GM12878 (cell line): Measurements from ENCODE around the gene NEK7. TPM values are rescaled to one million over a fixed set of nuclear protein-coding genes. Genes with fewer than 3 reads are reported as not detected.

Source experiments
- ATAC-seq: fragments of 200-7000 bp; cut with Tn5 transposase; 3 replicates; pipeline ENCODE4 v1.9.1; 2020; ENCODE audit warnings: mild to moderate bottlenecking, moderate library complexity
- BruUV-seq: library from RNA; stranded (reverse); fragments of 400-500 nt; replicated peaks from 2 replicates; lab custom pipeline; 2021; lab: Mats Ljungman, UMichigan
- CTCF ChIA-PET: fragments of 300-600 bp; sonication (Branson Sonifier 250); formaldehyde crosslinking; extraction: SDS; loops from one replicate; lab custom pipeline; 2021; ENCODE audit warnings: inconsistent platforms; lab: Yijun Ruan, JAX
- POLR2A ChIA-PET: fragments of 350-600 bp; formaldehyde crosslinking; extraction: SDS; loops from one replicate; lab custom pipeline; 2021; ENCODE audit warnings: inconsistent platforms; lab: Charles Lee
- RAD21 ChIA-PET: fragments of 300-600 bp; sonication (Branson Sonifier 250); formaldehyde crosslinking; loops from one replicate; lab custom pipeline; 2023; ENCODE audit warnings: antibody characterized with exemption; ENCODE audit not compliant: unreplicated experiment; lab: Charles Lee
- SMC1A ChIA-PET: fragments of 300-600 bp; sonication (Branson Sonifier 250); formaldehyde crosslinking; loops from one replicate; lab custom pipeline; 2023; ENCODE audit not compliant: unreplicated experiment, uncharacterized antibody; lab: Charles Lee
- DNase-seq: peaks from one replicate; pipeline ENCODE4 v3.0.0-alpha.2; 2011; ENCODE audit warnings: low read depth, low spot score
- FAIRE-seq: peaks from 3 replicates; lab custom pipeline; 2011; peaks lifted over from hg19 to GRCh38; lab: Jason Lieb, UNC
- H2AFZ ChIP-seq: 2 replicates; pipeline ENCODE4 v1.6.0; 2011; ENCODE audit warnings: low read depth, low read length, control low read depth; ENCODE audit not compliant: control insufficient read depth
- H3K27ac ChIP-seq: 2 replicates; pipeline ENCODE4 v1.5.1; 2011; ENCODE audit warnings: control low read depth; ENCODE audit not compliant: control insufficient read depth, insufficient read depth
- H3K27me3 ChIP-seq, 2 experiments: replicated peaks in 1 of 2; 2 replicates each; pipeline versions ENCODE4 v1.6.0 to v1.6.1; 2011; ENCODE audit warnings: low read length in 1 of 2; ENCODE audit not compliant: control insufficient read depth in 2 of 2, insufficient read depth in 2 of 2
- H3K36me3 ChIP-seq, 2 experiments: 2 replicates each; pipeline ENCODE4 v1.5.1; 2011; ENCODE audit warnings: low read length in 1 of 2; ENCODE audit not compliant: control insufficient read depth in 2 of 2, insufficient read depth in 2 of 2
- H3K4me1 ChIP-seq: 2 replicates; pipeline ENCODE4 v1.6.1; 2011; ENCODE audit warnings: mild to moderate bottlenecking, low read length, moderate library complexity, mixed read lengths; ENCODE audit not compliant: control insufficient read depth, insufficient read depth
- H3K4me2 ChIP-seq: 2 replicates; pipeline ENCODE4 v1.6.0; 2011; ENCODE audit warnings: control low read depth; ENCODE audit not compliant: control insufficient read depth, insufficient read depth
- H3K4me3 ChIP-seq: fragments of 200-600 bp; sonication (generic); 2 replicates; pipeline ENCODE4 v1.5.1; 2016
- H3K79me2 ChIP-seq: 2 replicates; pipeline ENCODE4 v1.6.0; 2011; ENCODE audit warnings: low read length; ENCODE audit not compliant: control insufficient read depth, insufficient read depth
- H3K9ac ChIP-seq: 2 replicates; pipeline ENCODE4 v1.8.0; 2011; ENCODE audit warnings: low read length, control low read depth, mixed read lengths; ENCODE audit not compliant: control insufficient read depth, insufficient read depth
- H3K9me3 ChIP-seq: replicated peaks from 3 replicates; pipeline ENCODE4 v1.5.1; 2011; ENCODE audit warnings: mild to moderate bottlenecking, low read length; ENCODE audit not compliant: control insufficient read depth, insufficient read depth
- H4K20me1 ChIP-seq: 2 replicates; pipeline ENCODE4 v1.6.0; 2011; ENCODE audit not compliant: control insufficient read depth, insufficient read depth
- CBX3 ChIP-seq: fragments of 200-600 bp; sonication (generic); IDR thresholded peaks from 2 replicates; pipeline ENCODE4 v1.6.1; 2016; ENCODE audit warnings: low read depth, borderline replicate concordance
- EP300 ChIP-seq, 2 experiments: fragments of 150-350 bp in 1 of 2; IDR thresholded peaks; 2 replicates each; pipeline ENCODE4 v1.6.1; 2011 to 2012; ENCODE audit warnings: low read depth in 2 of 2, low read length in 2 of 2, borderline replicate concordance in 1 of 2, improper control_type of control experiment in 1 of 2, inconsistent platforms in 1 of 2; ENCODE audit not compliant: control insufficient read depth in 1 of 2
- IKZF1 ChIP-seq: fragments of 450-650 bp; conservative IDR thresholded peaks from 2 replicates; pipeline ENCODE4 v1.6.1; 2017; ENCODE audit warnings: antibody characterized with exemption, mild to moderate bottlenecking
- MTA2 ChIP-seq: fragments of 450-650 bp; IDR thresholded peaks from 2 replicates; pipeline ENCODE4 v1.6.1; 2016; ENCODE audit warnings: low read depth, mild to moderate bottlenecking, moderate library complexity
- NFIC ChIP-seq: IDR thresholded peaks from 2 replicates; pipeline ENCODE4 v1.6.1; 2012; ENCODE audit warnings: low read depth, mild to moderate bottlenecking, inconsistent platforms, low read length, moderate library complexity
- RFX5 ChIP-seq: IDR thresholded peaks from 2 replicates; pipeline ENCODE4 v1.6.1; 2011; ENCODE audit warnings: low read depth, low read length, improper control_type of control experiment
- TCF3 ChIP-seq: IDR thresholded peaks from 2 replicates; pipeline ENCODE4 v1.6.1; 2012; ENCODE audit warnings: low read depth, mild to moderate bottlenecking, low read length, borderline replicate concordance; ENCODE audit not compliant: insufficient read depth
- ZNF24 ChIP-seq: fragments of 450-650 bp; IDR thresholded peaks from 2 replicates; pipeline ENCODE4 v1.6.1; 2017; ENCODE audit warnings: antibody characterized with exemption, mild to moderate bottlenecking
- WGBS: methylation state at CpG from one replicate; pipeline ENCODE4 v1.1.6; 2016; ENCODE audit warnings: low lambda C conversion rate; ENCODE audit not compliant: insufficient replicate concordance, insufficient coverage; ENCODE audit errors: missing lambda C conversion rate; 5-methylcytosine and 5-hydroxymethylcytosine counted together
- in situ Hi-C: fragments of 300-500 bp; cut with MboI; formaldehyde crosslinking; loops from 9 replicates; pipeline ENCODE4 v1.14.3; 2018; ENCODE audit warnings: mixed read lengths
- intact Hi-C: fragments of 100-400 bp; cut with micrococcal nuclease; formaldehyde crosslinking; loops from one replicate; pipeline ENCODE4 v1.14.2; 2022; ENCODE audit not compliant: unreplicated experiment
- polyA plus RNA-seq, 11 experiments: library from polyadenylated mRNA; depleted of rRNA in 4 of 11; unstranded in 6 of 11; stranded (reverse) in 5 of 11; fragments of >200 nt; fragmentation: Nextera tagmentation in 4 of 11; fragmentation: Illumina TruSeq in 1 of 11; extraction: Ambion mirVana in 4 of 11; extraction: Trizol in 1 of 11; gene quantifications; 1 replicate in 1 of 11; 2 replicates in 10 of 11; pipeline versions ENCODE4 v1.2.1 to v1.2.3, GENCODE V29; 2011 to 2016; ENCODE audit warnings: inconsistent platforms in 2 of 11, missing spikeins in 2 of 11, low read depth in 1 of 11
- total RNA-seq, 4 experiments: library from RNA; depleted of rRNA in 3 of 4; stranded (reverse); fragments of >200 nt in 3 of 4; fragmentation: Illumina TruSeq in 1 of 4; extraction: Trizol in 1 of 4; gene quantifications; 2 replicates each; pipeline versions ENCODE4 v1.2.1 to v1.2.3, GENCODE V29; 2013 to 2021
- TF ChIP-seq, protein P1 (sequence below): fragments of 450-650 bp; IDR thresholded peaks from 2 replicates; pipeline ENCODE4 v1.6.1; 2016; ENCODE audit warnings: mild to moderate bottlenecking, moderate library complexity, borderline replicate concordance

The NEK7 gene
- total and polyA plus RNA-seq, 10 of the 15 experiments (the other 5 are each of a cell fraction or from before 2014, with no cell fraction given): 9.4 to 77.7 (median 24.0) TPM

DNA sequence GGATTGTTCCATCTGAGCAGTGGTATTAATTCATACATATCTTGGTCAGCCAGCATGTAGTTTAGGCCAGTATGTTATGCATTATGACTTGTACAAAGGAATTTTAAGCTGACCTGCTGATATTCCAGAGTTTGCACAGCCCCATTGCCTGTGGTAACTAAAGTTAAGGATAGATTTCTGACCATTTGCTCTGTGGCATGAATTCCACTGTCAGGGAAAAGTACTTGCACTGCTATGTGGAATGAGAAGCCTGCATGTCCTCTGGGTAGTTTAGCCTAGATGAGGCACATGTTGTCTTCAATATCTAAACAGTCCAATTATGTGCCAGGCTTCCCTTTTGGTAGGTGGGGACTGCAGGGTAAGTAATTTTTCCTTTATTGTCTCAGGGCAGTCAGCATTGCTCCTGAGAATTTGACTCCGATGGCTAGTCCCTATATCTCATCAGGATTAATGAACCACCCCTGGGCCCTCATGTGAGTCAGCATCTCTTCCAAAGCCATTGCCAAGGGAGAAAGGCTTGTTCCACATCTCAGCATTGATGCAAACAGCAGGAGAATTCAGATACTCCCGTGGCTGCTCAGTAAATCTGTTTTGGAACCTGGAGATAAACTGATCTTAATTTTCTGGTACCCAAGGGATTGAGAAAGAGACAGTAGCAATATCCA is 30.2 kb downstream of the NEK7 start (continued):
- TF ChIP-seq, protein P1, sequence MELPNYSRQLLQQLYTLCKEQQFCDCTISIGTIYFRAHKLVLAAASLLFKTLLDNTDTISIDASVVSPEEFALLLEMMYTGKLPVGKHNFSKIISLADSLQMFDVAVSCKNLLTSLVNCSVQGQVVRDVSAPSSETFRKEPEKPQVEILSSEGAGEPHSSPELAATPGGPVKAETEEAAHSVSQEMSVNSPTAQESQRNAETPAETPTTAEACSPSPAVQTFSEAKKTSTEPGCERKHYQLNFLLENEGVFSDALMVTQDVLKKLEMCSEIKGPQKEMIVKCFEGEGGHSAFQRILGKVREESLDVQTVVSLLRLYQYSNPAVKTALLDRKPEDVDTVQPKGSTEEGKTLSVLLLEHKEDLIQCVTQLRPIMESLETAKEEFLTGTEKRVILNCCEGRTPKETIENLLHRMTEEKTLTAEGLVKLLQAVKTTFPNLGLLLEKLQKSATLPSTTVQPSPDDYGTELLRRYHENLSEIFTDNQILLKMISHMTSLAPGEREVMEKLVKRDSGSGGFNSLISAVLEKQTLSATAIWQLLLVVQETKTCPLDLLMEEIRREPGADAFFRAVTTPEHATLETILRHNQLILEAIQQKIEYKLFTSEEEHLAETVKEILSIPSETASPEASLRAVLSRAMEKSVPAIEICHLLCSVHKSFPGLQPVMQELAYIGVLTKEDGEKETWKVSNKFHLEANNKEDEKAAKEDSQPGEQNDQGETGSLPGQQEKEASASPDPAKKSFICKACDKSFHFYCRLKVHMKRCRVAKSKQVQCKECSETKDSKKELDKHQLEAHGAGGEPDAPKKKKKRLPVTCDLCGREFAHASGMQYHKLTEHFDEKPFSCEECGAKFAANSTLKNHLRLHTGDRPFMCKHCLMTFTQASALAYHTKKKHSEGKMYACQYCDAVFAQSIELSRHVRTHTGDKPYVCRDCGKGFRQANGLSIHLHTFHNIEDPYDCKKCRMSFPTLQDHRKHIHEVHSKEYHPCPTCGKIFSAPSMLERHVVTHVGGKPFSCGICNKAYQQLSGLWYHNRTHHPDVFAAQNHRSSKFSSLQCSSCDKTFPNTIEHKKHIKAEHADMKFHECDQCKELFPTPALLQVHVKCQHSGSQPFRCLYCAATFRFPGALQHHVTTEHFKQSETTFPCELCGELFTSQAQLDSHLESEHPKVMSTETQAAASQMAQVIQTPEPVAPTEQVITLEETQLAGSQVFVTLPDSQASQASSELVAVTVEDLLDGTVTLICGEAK: no peak
- TF ChIP-seq TCF3 (no peak), CBX3 (no peak), RFX5 (no peak)

DNA sequence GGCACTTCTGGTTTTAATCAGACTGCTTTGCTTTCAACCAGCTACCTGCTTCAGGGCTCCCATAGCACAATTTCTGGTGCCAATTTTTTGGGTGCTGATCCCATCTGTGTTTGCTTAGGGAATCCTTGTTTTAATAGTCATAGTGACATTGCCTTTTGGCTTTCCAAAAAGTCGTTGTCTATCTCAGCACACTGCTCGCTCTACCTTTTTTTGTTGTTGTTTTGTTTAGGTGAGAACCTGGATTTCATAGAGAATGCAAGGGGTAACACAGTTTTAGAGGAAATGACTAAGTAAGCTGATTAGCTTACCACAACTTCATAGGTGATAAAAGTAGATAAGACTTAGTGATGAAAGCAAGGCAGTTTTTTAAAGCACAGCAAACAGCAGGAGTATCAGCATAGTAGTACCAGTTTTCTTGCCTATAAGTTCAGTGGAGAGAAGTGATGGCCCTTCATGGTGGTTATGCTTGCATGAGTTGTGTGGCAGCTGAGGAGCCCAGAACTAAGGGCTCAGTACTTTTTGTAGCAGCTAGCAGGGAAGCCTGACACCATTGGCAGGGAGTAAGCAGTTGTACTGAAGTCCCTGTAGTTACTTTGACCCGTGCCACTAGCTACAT is 31.3 kb downstream of the NEK7 start:
- peaks cover 39% of the 10 kb centered on the region for H3K79me2 ChIP-seq
- RAD21 ChIA-PET: interaction anchor here (1.0 to 1.2 kb wide), 3 partner anchors 11 to 22 kb away, joined by 3 read pairs; no protein-coding TSS in a partner anchor
- no TSS peak for BruUV-seq
- no peaks in the 10 kb centered on the region for H3K36me3 ChIP-seq
- 46% methylated on average over 3 of the region's 3 CpGs for WGBS
- CTCF ChIA-PET: interaction anchor here (0.6 to 1.4 kb wide), 4 partner anchors 11 to 701 kb away, joined by 3 to 4 read pairs (median 3); no protein-coding TSS in a partner anchor
- POLR2A ChIA-PET: interaction anchor here (0.9 to 1.3 kb wide), 2 partner anchors 20 to 23 kb away, joined by 3 to 5 read pairs; no protein-coding TSS in a partner anchor
- SMC1A ChIA-PET: interaction anchor here (0.5 to 2.1 kb wide), 6 partner anchors 10 to 20 kb away, joined by 3 to 6 read pairs (median 4); no protein-coding TSS in a partner anchor
- intact Hi-C loops (no loop called here), in situ Hi-C loops (no loop called here)
- no peaks in the 10 kb centered on the region; the same call in 1 of the 3 replicates for H3K9me3 ChIP-seq
- no peak overlapping the region for H3K4me3 ChIP-seq
- no peaks in the 10 kb centered on the region; the same call in 1 of the 2 replicates for H3K4me1 ChIP-seq
- H3K4me2 ChIP-seq: no peak overlapping the region
- H3K27ac ChIP-seq: no peak overlapping the region
- TF ChIP-seq MTA2: peak; percentile 74
- TF ChIP-seq IKZF1: 0 out of 2 replicates have a peak, but pooled peaks have one; percentile 18
- 0 out of 2 replicates have a peak, but pooled peaks have one; percentile 31 for TF ChIP-seq NFIC
- TF ChIP-seq EP300 (IDR thresholded peaks at IDR 0.05; ENCODE audit: borderline replicate concordance in 1 of 2, control insufficient read depth in 1 of 2, low read depth in 2 of 2, low read length in 2 of 2): 0 out of 4 replicates have a peak, but pooled peaks of 1 of the 2 experiments have one; percentile 30
- no peak for TF ChIP-seq ZNF24
- TF ChIP-seq, protein P1: no peak
- FAIRE-seq (no peak), ATAC-seq (peak; percentile 67), DNase-seq (no peak)
- H4K20me1 ChIP-seq: no peaks in the 10 kb centered on the region
- H2AFZ ChIP-seq: no peak overlapping the region
- no peak overlapping the region for H3K9ac ChIP-seq
- no peaks in the 10 kb centered on the region for H3K27me3 ChIP-seq
